Astrocyte (in vitro differentiated cells and primary cell): Measurements from ENCODE around the gene LETMD1. TPM values are rescaled to one million over a fixed set of nuclear protein-coding genes. Genes with fewer than 3 reads are reported as not detected.

ENCODE experiments used
- DNase-seq: peaks from one replicate; pipeline ENCODE4 v3.0.0-alpha.2; 2010; ENCODE audit warnings: low read depth
- FAIRE-seq: peaks from 2 replicates; lab custom pipeline; 2011; peaks lifted over from hg19 to GRCh38; lab: Jason Lieb, UNC
- H2AFZ ChIP-seq: 2 replicates; pipeline ENCODE4 v1.6.0; 2012; ENCODE audit warnings: low read depth, low read length, inconsistent platforms
- H3K27ac ChIP-seq: 2 replicates; pipeline ENCODE4 v1.5.1; 2011; ENCODE audit warnings: low read depth, low read length, inconsistent platforms
- H3K27me3 ChIP-seq: 2 replicates; pipeline ENCODE4 v1.6.0; 2011; ENCODE audit warnings: low read length, inconsistent platforms; ENCODE audit not compliant: insufficient read depth
- H3K36me3 ChIP-seq: 2 replicates; pipeline ENCODE4 v1.5.1; 2011; ENCODE audit warnings: low read length, inconsistent platforms; ENCODE audit not compliant: insufficient read depth
- H3K4me1 ChIP-seq: 2 replicates; pipeline ENCODE4 v1.5.1; 2011; ENCODE audit warnings: low read length, inconsistent platforms; ENCODE audit not compliant: insufficient read depth
- H3K4me2 ChIP-seq: 2 replicates; pipeline ENCODE4 v1.6.0; 2012; ENCODE audit warnings: low read length, inconsistent platforms
- H3K4me3 ChIP-seq: 2 replicates; pipeline ENCODE4 v1.5.1; 2011; ENCODE audit warnings: low read depth, mild to moderate bottlenecking, low read length, inconsistent platforms; ENCODE audit not compliant: insufficient read depth
- H3K79me2 ChIP-seq: 2 replicates; pipeline ENCODE4 v1.6.0; 2012; ENCODE audit warnings: mild to moderate bottlenecking, low read length, inconsistent platforms; ENCODE audit not compliant: insufficient read depth
- H3K9ac ChIP-seq: 2 replicates; pipeline ENCODE4 v1.6.0; 2012; ENCODE audit warnings: mild to moderate bottlenecking, low read length, inconsistent platforms
- H3K9me3 ChIP-seq: 2 replicates; pipeline ENCODE4 v1.5.1; 2012; ENCODE audit warnings: low read depth, mild to moderate bottlenecking, low read length, inconsistent platforms; ENCODE audit not compliant: insufficient read depth
- H4K20me1 ChIP-seq: 2 replicates; pipeline ENCODE4 v1.6.0; 2012; ENCODE audit warnings: low read length, inconsistent platforms; ENCODE audit not compliant: insufficient read depth
- H3K27ac Mint-ChIP-seq: one replicate; pipeline ENCODE4 v1.8.0; 2021; ENCODE audit warnings: mild to moderate bottlenecking, mixed read lengths; ENCODE audit not compliant: unreplicated experiment
- H3K27me3 Mint-ChIP-seq: one replicate; pipeline ENCODE4 v1.8.0; 2021; ENCODE audit warnings: low read depth, mixed read lengths; ENCODE audit not compliant: unreplicated experiment
- H3K36me3 Mint-ChIP-seq: one replicate; pipeline ENCODE4 v1.8.0; 2021; ENCODE audit warnings: low read depth, mixed read lengths; ENCODE audit not compliant: unreplicated experiment
- H3K4me1 Mint-ChIP-seq: one replicate; pipeline ENCODE4 v1.8.0; 2021; ENCODE audit warnings: low read depth, mixed read lengths; ENCODE audit not compliant: unreplicated experiment
- H3K4me3 Mint-ChIP-seq: one replicate; pipeline ENCODE4 v1.8.0; 2021; ENCODE audit warnings: mild to moderate bottlenecking, moderate library complexity, mixed read lengths; ENCODE audit not compliant: unreplicated experiment
- H3K9me3 Mint-ChIP-seq: one replicate; pipeline ENCODE4 v1.8.0; 2021; ENCODE audit warnings: mild to moderate bottlenecking, mixed read lengths; ENCODE audit not compliant: unreplicated experiment
- CTCF ChIP-seq: IDR thresholded peaks from 2 replicates; pipeline ENCODE4 v1.5.1; 2011; ENCODE audit warnings: low read depth, mild to moderate bottlenecking, inconsistent platforms, low read length, moderate library complexity; ENCODE audit not compliant: insufficient read depth
- EZH2 ChIP-seq: IDR thresholded peaks from 2 replicates; pipeline ENCODE4 v1.6.1; 2012; ENCODE audit warnings: mild to moderate bottlenecking, low read length, inconsistent platforms; ENCODE audit not compliant: insufficient read depth
- total RNA-seq: library from RNA; stranded (reverse); gene quantifications from 2 replicates; pipeline ENCODE4 v1.2.1, GENCODE V29; 2021

The LETMD1 gene
- total RNA-seq, 1 donor from 2014 or later: 25.2 TPM

GRCh38 chr12:51067771-51068170 is 19.6 kb downstream of the LETMD1 start:
- TF ChIP-seq EZH2 (no peak), CTCF (no peak)
- DNase-seq: no peak
- no peak overlapping the region for H3K4me3 Mint-ChIP-seq
- Histone ChIP-seq H3K9me3 (no peaks in the 10 kb centered on the region), H3K27ac (no peak overlapping the region), H3K4me1 (no peaks in the 10 kb centered on the region), H3K4me3 (no peak overlapping the region), H2AFZ (no peak overlapping the region), H4K20me1 (peaks cover 24% of the 10 kb centered on the region), H3K27me3 (no peaks in the 10 kb centered on the region), H3K9ac (no peak overlapping the region), H3K79me2 (peaks cover 3% of the 10 kb centered on the region), H3K4me2 (no peak overlapping the region), H3K36me3 (peaks cover 59% of the 10 kb centered on the region)
- H3K36me3 Mint-ChIP-seq: peaks cover 33% of the 10 kb centered on the region
- H3K27me3 Mint-ChIP-seq: no peaks in the 10 kb centered on the region
- peaks cover 10% of the 10 kb centered on the region for H3K4me1 Mint-ChIP-seq
- H3K9me3 Mint-ChIP-seq: no peaks in the 10 kb centered on the region
- no peak overlapping the region for H3K27ac Mint-ChIP-seq
- FAIRE-seq: no peak

- Histone ChIP-seq H3K27me3 (no peaks in the 10 kb centered on the region), H2AFZ (no peak overlapping the region), H3K9ac (no peak overlapping the region), H3K4me1 (no peaks in the 10 kb centered on the region), H3K4me2 (no peak overlapping the region), H3K36me3 (peaks cover 50% of the 10 kb centered on the region), H3K27ac (no peak overlapping the region), H3K4me3 (no peak overlapping the region), H4K20me1 (peaks cover 28% of the 10 kb centered on the region), H3K9me3 (no peaks in the 10 kb centered on the region), H3K79me2 (peaks cover 16% of the 10 kb centered on the region)
- TF ChIP-seq EZH2: no peak
- TF ChIP-seq CTCF: no peak
- no peak for FAIRE-seq
- peaks cover 18% of the 10 kb centered on the region for H3K36me3 Mint-ChIP-seq
- no peak overlapping the region for H3K27ac Mint-ChIP-seq
- peaks cover 10% of the 10 kb centered on the region for H3K4me1 Mint-ChIP-seq
- no peaks in the 10 kb centered on the region for H3K9me3 Mint-ChIP-seq
- no peak overlapping the region for H3K4me3 Mint-ChIP-seq
- DNase-seq: no peak
- H3K27me3 Mint-ChIP-seq: no peaks in the 10 kb centered on the region
Observed at GRCh38 chr12:51070004-51070403, 21.9 kb downstream of the LETMD1 start.

- TF ChIP-seq EZH2: no peak
- TF ChIP-seq CTCF: no peak
- H3K27me3 ChIP-seq: no peaks in the 10 kb centered on the region
- Mint-ChIP-seq H3K27me3 (no peaks in the 10 kb centered on the region), H3K4me1 (peaks cover 22% of the 10 kb centered on the region), H3K4me3 (no peak overlapping the region), H3K36me3 (peaks cover 14% of the 10 kb centered on the region), H3K9me3 (no peaks in the 10 kb centered on the region), H3K27ac (peak overlapping the region; percentile 7)
- H4K20me1 ChIP-seq: peaks cover 45% of the 10 kb centered on the region
- H3K4me2 ChIP-seq: no peak overlapping the region
- FAIRE-seq (no peak), DNase-seq (no peak)
- H3K27ac ChIP-seq: no peak overlapping the region
- H3K9ac ChIP-seq: no peak overlapping the region
- H3K36me3 ChIP-seq: peaks cover 41% of the 10 kb centered on the region
- H3K4me3 ChIP-seq: no peak overlapping the region
- peaks cover 32% of the 10 kb centered on the region for H3K79me2 ChIP-seq
- H3K4me1 ChIP-seq: no peaks in the 10 kb centered on the region
- no peak overlapping the region for H2AFZ ChIP-seq
- H3K9me3 ChIP-seq: no peaks in the 10 kb centered on the region
Observed at GRCh38 chr12:51071663-51072062, 23.5 kb downstream of the LETMD1 start.
